Prostate gland (tissue), 2 donors: ENCODE measurements around the gene PUS1.

ENCODE experiments used
- POLR2A ChIP-seq: fragments of 450-650 bp; IDR thresholded peaks from one replicate; pipeline ENCODE4 v1.6.1; 2016; ENCODE audit warnings: antibody characterized with exemption, mild to moderate bottlenecking
- TF ChIP-seq, protein P1 (sequence below), 4 experiments: fragments of 200-600 bp in 2 of 4; fragments of 450-650 bp in 2 of 4; sonication (generic) in 2 of 4; IDR thresholded peaks; 1 replicate in 3 of 4; 2 replicates in 1 of 4; pipeline ENCODE4 v1.5.1; 2016 to 2019; ENCODE audit warnings: antibody characterized with exemption in 4 of 4, mild to moderate bottlenecking in 2 of 4, moderate library complexity in 2 of 4

DNA sequence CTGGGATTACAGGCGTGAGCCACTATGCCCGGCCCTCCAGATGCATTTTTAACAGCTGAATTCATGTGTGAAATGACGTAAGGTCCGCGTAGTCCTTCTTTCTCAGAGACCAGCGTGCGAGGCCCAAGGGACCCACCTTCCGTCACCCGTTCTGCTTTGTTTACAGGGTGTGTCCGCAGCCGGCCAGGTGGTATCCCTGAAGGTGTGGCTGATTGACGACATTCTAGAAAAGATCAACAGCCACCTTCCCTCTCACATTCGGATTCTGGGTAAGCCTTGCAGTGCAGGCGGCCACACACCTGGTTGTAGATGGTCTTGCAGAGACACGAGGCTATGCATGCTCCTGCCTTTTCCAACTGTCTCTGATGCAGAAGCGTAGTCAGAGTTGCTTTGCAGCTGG is 9.9 kb downstream of the PUS1 start:
- TF ChIP-seq, protein P1, sequence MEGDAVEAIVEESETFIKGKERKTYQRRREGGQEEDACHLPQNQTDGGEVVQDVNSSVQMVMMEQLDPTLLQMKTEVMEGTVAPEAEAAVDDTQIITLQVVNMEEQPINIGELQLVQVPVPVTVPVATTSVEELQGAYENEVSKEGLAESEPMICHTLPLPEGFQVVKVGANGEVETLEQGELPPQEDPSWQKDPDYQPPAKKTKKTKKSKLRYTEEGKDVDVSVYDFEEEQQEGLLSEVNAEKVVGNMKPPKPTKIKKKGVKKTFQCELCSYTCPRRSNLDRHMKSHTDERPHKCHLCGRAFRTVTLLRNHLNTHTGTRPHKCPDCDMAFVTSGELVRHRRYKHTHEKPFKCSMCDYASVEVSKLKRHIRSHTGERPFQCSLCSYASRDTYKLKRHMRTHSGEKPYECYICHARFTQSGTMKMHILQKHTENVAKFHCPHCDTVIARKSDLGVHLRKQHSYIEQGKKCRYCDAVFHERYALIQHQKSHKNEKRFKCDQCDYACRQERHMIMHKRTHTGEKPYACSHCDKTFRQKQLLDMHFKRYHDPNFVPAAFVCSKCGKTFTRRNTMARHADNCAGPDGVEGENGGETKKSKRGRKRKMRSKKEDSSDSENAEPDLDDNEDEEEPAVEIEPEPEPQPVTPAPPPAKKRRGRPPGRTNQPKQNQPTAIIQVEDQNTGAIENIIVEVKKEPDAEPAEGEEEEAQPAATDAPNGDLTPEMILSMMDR (IDR thresholded peaks at IDR 0.05), result no peak
- TF ChIP-seq POLR2A, result no peak
